Activated CD4-positive, alpha-beta T cell treated with anti-CD3 and anti-CD28 coated beads, Interleukin-10, Interleukin-2, amounts not matched to agents 100 ng/mL and 50 ng/mL, durations not matched to agents 16 hours and 8 hours (primary cell): ENCODE data around the gene IDNK.
A peak's percentile ranks its signal among the peaks of the same experiment; 100 is the strongest.

Experiments used
- DNase-seq: peaks from one replicate; pipeline ENCODE4 v3.0.0-alpha.2; 2020

The IDNK gene

GRCh38 chr9:83636813-83637212 lies 13.9 kb downstream of the IDNK start:
- DNase-seq: no peak

- no peak for DNase-seq
Measured at GRCh38 chr9:83637389-83637788, 14.4 kb downstream of the IDNK start.

GRCh38 chr9:83639266-83639665 lies 16.3 kb downstream of the IDNK start:
- DNase-seq: no peak

- DNase-seq: no peak
Measured at GRCh38 chr9:83642793-83643192, 19.9 kb downstream of the IDNK start.

- no peak for DNase-seq
Measured at GRCh38 chr9:83646500-83647239, 23.7 kb downstream of the IDNK start.

- DNase-seq: peak; percentile 71
Measured at GRCh38 chr9:83649080-83649479, 26.1 kb downstream of the IDNK start.

GRCh38 chr9:83649515-83649914 lies 26.6 kb downstream of the IDNK start:
- DNase-seq: no peak

- no peak for DNase-seq
Measured at GRCh38 chr9:83651558-83651957, 28.6 kb downstream of the IDNK start.

GRCh38 chr9:83652433-83652832 lies 29.5 kb downstream of the IDNK start:
- no peak for DNase-seq

GRCh38 chr9:83655433-83655832 lies 32.5 kb downstream of the IDNK start:
- no peak for DNase-seq

GRCh38 chr9:83656032-83656680 lies 33.2 kb downstream of the IDNK start:
- peak; percentile 24 for DNase-seq

GRCh38 chr9:83656952-83657351 lies 34.0 kb downstream of the IDNK start:
- DNase-seq: peak; percentile 14

GRCh38 chr9:83662933-83663332 lies 40.0 kb downstream of the IDNK start:
- no peak for DNase-seq

- DNase-seq: no peak
Measured at GRCh38 chr9:83665580-83666200, 42.7 kb downstream of the IDNK start.

GRCh38 chr9:83669067-83669466 lies 46.1 kb downstream of the IDNK start:
- DNase-seq: no peak

- no peak for DNase-seq
Measured at GRCh38 chr9:83670381-83670780, 47.4 kb downstream of the IDNK start.

GRCh38 chr9:83671451-83671850 lies 48.5 kb downstream of the IDNK start:
- no peak for DNase-seq

GRCh38 chr9:83675466-83675865 lies 52.5 kb downstream of the IDNK start:
- DNase-seq: no peak

GRCh38 chr9:83677596-83677995 lies 54.7 kb downstream of the IDNK start:
- DNase-seq: no peak

- no peak for DNase-seq
Measured at GRCh38 chr9:83680233-83680632, 57.3 kb downstream of the IDNK start.

GRCh38 chr9:83681490-83681889 lies 58.5 kb downstream of the IDNK start:
- DNase-seq: no peak

- no peak for DNase-seq
Measured at GRCh38 chr9:83688921-83689320, 66.0 kb downstream of the IDNK start.

GRCh38 chr9:83691492-83691891 lies 68.5 kb downstream of the IDNK start:
- no peak for DNase-seq
